ENCODE data around the gene PCAT6.
"Not testable (repeated sequence)": the region's sequence is repeated elsewhere in the genome, so short reads cannot be mapped to it uniquely, and the experiment has no call there.

The PCAT6 gene

GRCh38 chr1:202807926-202808757 is 2.6 kb upstream of the PCAT6 start, which contains the start of gene KDM5B:
Gene KDM5B (minus strand): TSS chr1:202808421. CDS start chr1:202808305, 116 bp downstream.
- DNase-seq, result peak; percentile 34 to 40

GRCh38 chr1:202809597-202810159 is 1.1 kb upstream of the PCAT6 start:
- no peak for DNase-seq

- no peak for DNase-seq
These were observed 550 bp upstream of the PCAT6 start for GRCh38 chr1:202810193-202810614.

- no peak for DNase-seq
These were observed 782 bp downstream of the PCAT6 start for GRCh38 chr1:202811296-202812175.

- no peak for DNase-seq
These were observed 1.6 kb downstream of the PCAT6 start for GRCh38 chr1:202812176-202813026.

- no peak for DNase-seq
These were observed 4.4 kb downstream of the PCAT6 start for GRCh38 chr1:202815120-202815519.

GRCh38 chr1:202818819-202819218 is 8.1 kb downstream of the PCAT6 start:
- no peak for DNase-seq

GRCh38 chr1:202821467-202821866 is 10.7 kb downstream of the PCAT6 start:
- no peak for DNase-seq

- DNase-seq, result no peak
These were observed 15.0 kb downstream of the PCAT6 start for GRCh38 chr1:202825748-202826147.

- not testable (repeated sequence) for DNase-seq
These were observed 18.5 kb downstream of the PCAT6 start for GRCh38 chr1:202829223-202829622.

- no peak for DNase-seq
These were observed 21.2 kb downstream of the PCAT6 start for GRCh38 chr1:202831906-202832305.

- no peak for DNase-seq
These were observed 24.2 kb downstream of the PCAT6 start for GRCh38 chr1:202834771-202835547.

- peak; percentile 46 to 66 for DNase-seq
These were observed 24.9 kb downstream of the PCAT6 start for GRCh38 chr1:202835548-202836072.

GRCh38 chr1:202836623-202837403 is 26.1 kb downstream of the PCAT6 start:
- peak; percentile 69 to 75 for DNase-seq

GRCh38 chr1:202837746-202838262 is 27.1 kb downstream of the PCAT6 start:
- no peak for DNase-seq

GRCh38 chr1:202843081-202843480 is 32.3 kb downstream of the PCAT6 start:
- DNase-seq, result no peak

GRCh38 chr1:202844259-202844658 is 33.5 kb downstream of the PCAT6 start:
- DNase-seq, result no peak

GRCh38 chr1:202844935-202845334 is 34.2 kb downstream of the PCAT6 start:
- DNase-seq, result no peak

- DNase-seq, result no peak
These were observed 37.4 kb downstream of the PCAT6 start for GRCh38 chr1:202848191-202848542.
